H7 (cell line): ENCODE measurements around the gene NUDT1. TPM values are rescaled to one million over a fixed set of nuclear protein-coding genes. Genes with fewer than 3 reads are reported as not detected.
A peak's percentile ranks its signal among the peaks of the same experiment; 100 is the strongest.

ENCODE experiments used
- DNase-seq: peaks from one replicate; pipeline ENCODE4 v3.0.0; 2012
- H3K27me3 ChIP-seq: 2 replicates; pipeline ENCODE4 v1.6.0; 2011; ENCODE audit warnings: mild to moderate bottlenecking, low read length; ENCODE audit not compliant: control insufficient read depth, insufficient read depth
- H3K36me3 ChIP-seq: replicated peaks from 2 replicates; pipeline ENCODE4 v1.5.1; 2011; ENCODE audit warnings: low read length; ENCODE audit not compliant: control insufficient read depth, insufficient read depth
- H3K4me3 ChIP-seq: 2 replicates; pipeline ENCODE4 v1.5.1; 2011; ENCODE audit warnings: low read depth, mild to moderate bottlenecking, control low read depth, low read length, moderate library complexity; ENCODE audit not compliant: insufficient read depth
- total RNA-seq: library from RNA; depleted of rRNA; stranded (reverse); fragments of >200 nt; shearing (Covaris generic); gene quantifications from 2 replicates; pipeline ENCODE4 v1.2.3, GENCODE V29; 2014

Gene NUDT1
- total RNA-seq, 1 experiment from 2014 or later, result 117 TPM

DNA sequence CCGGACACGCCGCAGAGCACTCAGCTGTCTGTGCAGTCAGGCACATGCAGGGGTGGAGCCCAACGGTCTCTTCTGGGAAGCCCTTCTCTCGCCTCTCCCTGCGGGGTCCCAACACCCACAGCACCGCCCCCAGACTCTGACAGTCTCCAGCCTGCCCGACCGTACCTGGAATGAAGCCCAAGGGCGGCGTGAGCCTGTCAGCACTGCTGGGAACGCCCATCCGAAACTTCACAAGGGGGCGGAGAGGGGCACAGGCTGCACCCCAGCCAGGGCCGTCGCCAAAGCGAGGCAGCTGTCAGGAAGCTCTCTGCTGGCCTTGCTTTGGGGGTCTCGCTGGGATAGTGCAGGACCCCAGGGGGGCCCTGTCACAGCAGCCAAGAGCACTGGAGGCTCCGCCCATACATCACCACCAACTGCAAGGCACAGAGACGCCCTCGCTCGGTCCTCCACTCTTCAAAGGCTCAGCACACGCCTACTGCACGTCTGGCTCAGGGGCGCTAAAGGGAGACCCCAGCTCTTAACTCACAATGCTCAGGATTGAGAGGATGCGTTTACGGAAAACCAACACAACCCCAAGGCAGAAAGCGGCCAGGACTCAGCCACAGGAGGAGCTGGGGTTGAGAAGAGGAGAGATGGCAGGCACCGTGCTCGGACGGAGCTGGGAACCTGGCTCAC is 40.2 kb upstream of the NUDT1 start:
- H3K4me3 ChIP-seq, result no peak overlapping the region
- H3K27me3 ChIP-seq, result no peaks in the 10 kb centered on the region
- no peak for DNase-seq
- H3K36me3 ChIP-seq, result peaks cover 9% of the 10 kb centered on the region

DNA sequence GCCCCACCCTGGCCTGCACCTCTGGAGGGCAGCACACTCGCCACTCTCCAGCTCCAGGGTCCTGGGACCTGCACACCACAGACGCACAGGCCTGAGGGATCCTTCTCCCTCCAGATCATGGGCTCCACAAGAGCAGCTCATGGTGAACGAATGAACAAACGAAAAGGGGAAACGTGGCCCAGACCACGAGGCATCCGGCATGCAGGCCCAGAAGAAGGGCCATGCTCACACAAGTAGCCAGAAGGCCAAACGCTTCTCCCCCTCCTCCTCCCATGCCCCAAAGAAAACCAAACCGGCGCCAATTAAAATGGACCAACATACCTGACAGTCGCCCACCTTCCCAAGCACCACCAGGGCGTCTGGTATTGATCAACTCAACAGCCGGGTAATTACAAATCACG is 39.7 kb upstream of the NUDT1 start:
- peak; percentile 57 for DNase-seq

GRCh38 chr7:2202901-2203765 is 38.9 kb upstream of the NUDT1 start:
- no peak overlapping the region for H3K4me3 ChIP-seq
- no peaks in the 10 kb centered on the region for H3K27me3 ChIP-seq
- H3K36me3 ChIP-seq, result peaks cover 11% of the 10 kb centered on the region
- no peak for DNase-seq

More for the DNA sequence above, 39.7 kb upstream of the NUDT1 start:
- H3K27me3 ChIP-seq, result no peaks in the 10 kb centered on the region
- no peak overlapping the region for H3K4me3 ChIP-seq
- H3K36me3 ChIP-seq, result peaks cover 7% of the 10 kb centered on the region

DNA sequence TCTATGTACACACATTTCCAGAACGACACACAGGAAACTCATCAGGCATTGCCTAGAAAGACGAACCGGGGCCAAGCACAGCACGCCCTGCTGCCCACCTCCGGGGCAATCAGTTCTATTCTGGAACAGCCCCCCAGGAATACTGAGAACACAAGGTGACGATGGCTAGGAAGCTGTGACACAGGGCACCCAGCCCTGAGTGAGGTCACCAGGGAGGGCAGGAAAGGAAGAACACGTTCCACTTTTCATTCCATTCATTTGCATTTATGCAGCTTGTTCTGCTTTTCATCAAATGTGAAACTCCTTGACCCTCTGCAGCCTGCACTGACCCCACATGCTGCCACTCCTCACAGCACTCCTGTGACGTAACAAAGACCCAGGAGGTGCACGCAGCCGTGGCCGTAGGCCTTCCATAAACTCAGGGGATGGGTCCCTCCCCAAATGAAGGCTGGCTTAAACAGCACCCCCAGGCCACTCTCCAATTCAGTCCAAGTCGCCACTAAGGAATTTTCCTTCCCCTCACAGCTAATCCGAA is 38.2 kb upstream of the NUDT1 start:
- H3K4me3 ChIP-seq, result no peak overlapping the region
- no peak for DNase-seq

DNA sequence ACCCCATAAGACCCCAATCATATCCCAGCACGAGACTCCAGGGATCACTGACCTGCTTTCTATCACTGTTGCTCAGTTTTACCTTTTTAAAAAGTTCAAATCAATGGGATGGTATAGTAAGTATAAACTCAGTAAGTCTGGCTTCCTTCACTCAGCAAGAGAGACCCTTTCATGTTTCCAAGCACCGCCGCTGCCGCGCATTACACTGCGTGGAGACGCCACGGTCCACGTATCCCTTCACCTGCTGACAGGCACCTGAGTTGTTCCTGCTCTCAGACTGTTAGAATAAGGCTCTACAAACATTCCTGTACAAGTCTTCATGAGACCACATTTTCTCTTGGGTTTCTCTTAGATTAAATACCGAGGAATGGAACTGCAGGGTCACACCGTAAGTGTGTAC is 37.6 kb upstream of the NUDT1 start:
- peaks cover 17% of the 10 kb centered on the region for H3K36me3 ChIP-seq
- H3K4me3 ChIP-seq, result no peak overlapping the region

More for the DNA sequence above, 38.2 kb upstream of the NUDT1 start:
- Histone ChIP-seq H3K27me3 (no peaks in the 10 kb centered on the region), H3K36me3 (peaks cover 17% of the 10 kb centered on the region)

GRCh38 chr7:2205036-2205780 is 36.8 kb upstream of the NUDT1 start:
- no peak for DNase-seq

More for the DNA sequence above, 37.6 kb upstream of the NUDT1 start:
- DNase-seq, result no peak
- no peaks in the 10 kb centered on the region for H3K27me3 ChIP-seq

DNA sequence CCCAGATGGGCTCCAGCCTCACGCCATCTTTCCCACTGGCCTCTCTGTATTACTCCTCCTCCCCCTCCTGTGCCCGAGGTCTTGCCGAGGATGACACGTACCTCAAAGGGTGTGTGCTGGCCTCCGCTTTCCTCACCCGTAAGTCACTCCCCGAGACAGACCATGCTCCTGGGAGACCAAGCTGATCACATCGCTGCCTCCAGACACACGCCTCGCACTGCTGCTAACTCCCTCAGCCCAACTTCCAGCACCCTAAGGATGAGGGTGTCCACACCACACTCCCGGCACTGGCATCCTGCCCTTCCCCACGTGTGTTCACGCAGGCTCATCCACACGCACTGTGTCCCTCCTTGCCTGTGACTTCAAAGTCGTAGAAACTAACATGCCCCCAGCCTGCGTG is 33.3 kb upstream of the NUDT1 start:
- Histone ChIP-seq H3K36me3 (peaks cover 30% of the 10 kb centered on the region), H3K4me3 (no peak overlapping the region), H3K27me3 (no peaks in the 10 kb centered on the region)
- DNase-seq, result no peak

More at GRCh38 chr7:2205036-2205780, 36.8 kb upstream of the NUDT1 start:
- H3K4me3 ChIP-seq, result no peak overlapping the region
- peaks cover 14% of the 10 kb centered on the region for H3K36me3 ChIP-seq
- H3K27me3 ChIP-seq, result no peaks in the 10 kb centered on the region

DNA sequence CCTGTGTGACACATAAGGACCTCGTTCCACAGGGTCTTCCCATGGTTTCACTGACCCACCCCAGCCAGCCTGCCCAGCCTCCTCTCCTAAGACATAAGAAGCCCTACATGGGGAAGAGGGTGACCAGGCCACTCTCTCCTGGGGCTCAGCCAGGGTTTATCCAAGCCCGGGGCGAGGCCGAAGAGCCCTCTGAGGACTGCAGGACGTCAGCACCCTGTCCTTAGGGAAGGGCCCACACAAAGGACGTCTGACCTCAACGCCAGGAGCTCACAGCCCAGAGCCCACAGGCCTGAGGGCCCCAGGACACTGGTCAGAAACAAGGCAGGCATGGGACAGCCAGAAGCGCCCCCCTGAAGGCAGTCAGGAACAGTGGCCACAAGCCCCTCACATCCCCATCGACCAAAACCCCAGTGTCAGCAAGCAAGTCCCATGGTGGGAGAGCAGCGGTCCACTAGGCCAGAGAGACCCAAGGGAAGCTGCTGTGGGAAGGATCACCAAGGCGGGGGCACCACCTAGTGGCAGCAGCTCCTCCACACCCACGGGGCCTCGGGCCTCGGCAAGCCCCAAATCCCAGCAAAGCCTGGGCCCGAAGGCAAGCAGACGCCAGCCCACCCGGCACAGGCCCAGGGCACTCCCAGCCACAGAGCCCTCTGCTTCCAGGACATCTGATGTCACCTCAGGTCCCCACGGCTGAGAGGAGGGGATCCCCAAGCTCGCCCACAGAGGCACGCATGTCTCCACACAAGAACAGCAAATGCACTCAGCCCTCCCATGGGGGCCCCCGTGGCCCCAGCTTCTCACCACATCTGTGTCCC is 32.7 kb upstream of the NUDT1 start:
- peak; percentile 96 for DNase-seq
- H3K27me3 ChIP-seq, result no peaks in the 10 kb centered on the region
- H3K36me3 ChIP-seq, result peaks cover 30% of the 10 kb centered on the region
- no peak overlapping the region for H3K4me3 ChIP-seq

DNA sequence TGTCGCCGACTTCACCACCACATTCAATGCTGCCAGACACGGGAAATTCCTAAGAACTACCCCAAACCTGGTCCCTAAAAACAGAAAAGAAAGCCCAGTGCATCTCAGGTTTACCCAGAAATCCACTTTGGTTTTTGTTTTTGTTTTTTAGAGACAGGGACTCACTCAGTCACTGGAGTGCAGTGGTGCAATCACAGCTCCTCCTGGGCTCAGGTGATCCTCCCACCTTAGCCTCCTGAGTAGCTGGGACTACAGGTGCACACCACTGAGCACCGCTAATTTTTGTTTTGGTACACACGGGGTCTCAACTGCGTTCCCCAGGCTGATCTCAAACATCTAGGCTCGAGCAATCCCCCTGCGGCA is 32.1 kb upstream of the NUDT1 start:
- DNase-seq, result no peak
- Histone ChIP-seq H3K27me3 (no peaks in the 10 kb centered on the region), H3K4me3 (no peak overlapping the region), H3K36me3 (peaks cover 33% of the 10 kb centered on the region)

DNA sequence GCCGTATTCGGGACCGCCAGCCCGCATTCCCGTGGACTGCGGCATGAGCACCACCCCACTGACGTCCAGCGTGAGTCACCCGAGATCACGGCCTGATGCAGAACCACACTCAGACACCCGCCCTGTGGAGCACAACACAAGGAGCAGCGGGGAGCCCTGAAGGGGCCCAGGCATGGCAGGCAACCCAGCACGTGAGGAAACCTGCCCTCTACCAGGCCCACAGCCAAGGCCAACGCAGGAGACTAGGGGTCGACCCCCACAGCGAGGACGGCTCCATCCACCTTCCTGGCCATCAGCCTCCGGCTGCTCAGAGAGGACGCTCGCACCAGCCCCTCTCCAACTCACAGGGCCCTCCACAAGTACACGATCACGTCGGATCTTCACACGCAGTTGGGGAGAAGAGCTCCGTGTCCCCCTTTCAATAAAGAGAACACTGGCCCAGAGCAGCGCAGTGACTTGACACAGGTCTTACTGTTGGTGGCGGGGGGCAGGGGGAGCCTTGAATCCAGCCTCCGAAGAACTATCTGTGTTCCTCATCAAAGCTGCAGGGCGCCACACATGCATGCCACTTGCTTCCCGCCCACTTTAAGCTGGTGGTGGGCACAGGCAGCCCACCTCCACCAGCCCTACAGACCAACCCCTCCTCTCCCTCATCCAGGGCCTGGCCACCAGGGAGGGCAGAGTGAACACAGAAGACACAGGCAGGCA is 31.3 kb upstream of the NUDT1 start:
- Histone ChIP-seq H3K4me3 (no peak overlapping the region), H3K36me3 (peaks cover 34% of the 10 kb centered on the region), H3K27me3 (no peaks in the 10 kb centered on the region)
- no peak for DNase-seq

DNA sequence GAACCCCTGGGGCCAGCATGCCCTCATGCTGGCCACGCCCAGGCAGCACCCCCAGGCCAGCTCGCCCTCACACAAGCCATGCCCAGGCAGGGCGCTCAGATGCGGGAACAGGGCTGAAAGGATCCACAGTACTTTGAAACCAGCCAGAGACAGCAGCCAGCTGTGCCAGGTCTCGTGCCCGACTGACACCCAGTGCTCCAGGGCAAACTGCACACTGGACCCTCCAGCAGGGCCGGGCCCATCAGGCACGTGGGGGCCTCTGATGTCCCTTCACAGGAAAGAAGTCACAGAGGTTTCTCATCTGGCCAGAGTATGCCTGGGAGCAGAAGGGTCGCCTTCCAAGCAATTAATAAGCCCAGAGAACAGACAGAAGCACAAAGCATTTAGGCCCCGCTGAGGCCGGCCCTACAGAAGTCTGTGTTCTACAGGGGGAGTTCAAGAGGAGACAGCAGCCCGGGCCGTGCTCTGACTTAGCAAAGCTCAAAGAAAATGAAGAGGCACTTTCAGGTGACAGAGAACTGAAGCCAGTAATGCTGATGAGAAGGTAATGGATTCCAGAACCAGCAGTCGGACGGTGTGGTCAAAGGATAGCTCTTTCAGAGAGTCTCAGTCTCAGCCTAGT is 30.7 kb upstream of the NUDT1 start:
- Histone ChIP-seq H3K27me3 (no peaks in the 10 kb centered on the region), H3K36me3 (peaks cover 36% of the 10 kb centered on the region), H3K4me3 (no peak overlapping the region)
- no peak for DNase-seq

GRCh38 chr7:2211926-2212325 is 30.1 kb upstream of the NUDT1 start:
- H3K36me3 ChIP-seq, result peaks cover 40% of the 10 kb centered on the region
- H3K4me3 ChIP-seq, result no peak overlapping the region
- H3K27me3 ChIP-seq, result no peaks in the 10 kb centered on the region
- DNase-seq, result no peak

DNA sequence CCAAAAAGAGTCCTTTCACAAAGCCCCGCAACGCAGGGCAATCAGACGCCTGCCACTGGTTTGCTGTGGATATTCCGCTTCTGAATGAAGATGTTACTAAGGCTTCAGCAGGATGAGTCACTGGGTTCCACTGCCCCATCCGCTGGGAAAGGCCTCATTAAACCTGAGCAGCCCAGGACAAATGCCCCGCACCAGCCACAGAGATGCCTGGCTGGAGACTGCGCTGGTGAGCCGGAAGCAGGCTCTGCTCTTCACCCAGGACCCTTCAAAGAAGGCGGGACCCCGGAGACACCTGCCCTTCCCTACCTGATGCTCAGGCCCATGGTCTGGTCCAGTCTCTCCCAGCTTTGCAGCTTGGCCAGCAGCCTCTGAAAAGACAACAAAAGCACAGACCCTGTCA is 29.1 kb upstream of the NUDT1 start:
- Histone ChIP-seq H3K36me3 (peaks cover 47% of the 10 kb centered on the region), H3K4me3 (no peak overlapping the region), H3K27me3 (no peaks in the 10 kb centered on the region)
- no peak for DNase-seq
